T-helper 1 cell (primary cell): ENCODE data around the gene SYP.
"Not testable (repeated sequence)": the region's sequence is repeated elsewhere in the genome, so short reads cannot be mapped to it uniquely, and the experiment has no call there.

Source experiments
- DNase-seq, 5 donors: peaks; one replicate each; pipeline ENCODE4 v3.0.0-alpha.2; 2012 to 2020

The SYP gene

DNA sequence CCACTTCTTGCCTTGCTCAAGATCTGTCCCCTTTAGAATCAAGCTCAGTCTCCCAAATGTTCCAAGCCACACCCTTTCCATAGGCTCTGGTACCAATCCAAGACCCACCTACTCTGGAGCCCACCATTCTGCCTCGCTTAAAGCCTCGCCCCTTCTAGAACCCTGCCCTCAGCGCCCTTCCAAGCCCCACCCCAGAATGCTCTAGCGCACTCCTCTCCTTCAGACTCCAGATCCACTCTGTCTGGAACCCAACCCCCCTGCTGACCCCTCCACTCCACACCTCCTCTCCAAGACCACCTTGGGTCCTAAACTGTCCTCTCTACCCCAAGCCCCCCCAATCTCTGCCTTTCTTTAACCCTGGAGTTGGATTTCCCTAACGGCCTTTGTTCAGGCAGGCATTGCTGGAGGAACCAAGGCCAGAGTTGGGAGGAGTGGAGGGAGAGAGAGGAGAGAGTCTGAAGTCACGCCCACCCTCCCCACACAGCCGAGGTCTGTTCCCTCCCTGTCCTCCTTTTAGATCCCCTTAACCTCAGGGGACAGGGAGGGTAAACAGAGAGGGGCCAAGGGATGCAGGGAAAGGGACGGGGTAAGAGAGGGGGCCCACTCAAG is 11.4 kb downstream of the SYP start:
- no peak for DNase-seq

DNA sequence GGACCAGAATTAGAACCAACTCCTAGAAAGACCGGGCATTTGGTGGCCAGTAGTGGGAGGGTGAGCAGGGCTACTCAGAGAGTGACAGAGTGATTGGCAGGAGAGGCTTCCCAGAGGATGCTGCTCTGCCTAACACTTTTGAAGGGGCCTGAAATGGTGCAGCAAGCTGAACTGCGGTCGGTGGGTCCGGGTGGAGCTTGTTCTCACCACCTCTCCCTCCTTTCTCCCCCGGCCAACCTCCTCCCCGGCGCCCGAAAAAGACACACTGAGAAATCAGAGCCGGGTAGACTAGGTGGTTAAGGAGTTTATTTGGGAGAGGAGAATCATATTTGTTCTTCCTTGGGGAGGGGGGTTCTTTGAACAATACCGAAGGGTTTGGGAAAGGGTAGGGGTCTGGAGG is 12.5 kb downstream of the SYP start:
- no peak for DNase-seq

DNA sequence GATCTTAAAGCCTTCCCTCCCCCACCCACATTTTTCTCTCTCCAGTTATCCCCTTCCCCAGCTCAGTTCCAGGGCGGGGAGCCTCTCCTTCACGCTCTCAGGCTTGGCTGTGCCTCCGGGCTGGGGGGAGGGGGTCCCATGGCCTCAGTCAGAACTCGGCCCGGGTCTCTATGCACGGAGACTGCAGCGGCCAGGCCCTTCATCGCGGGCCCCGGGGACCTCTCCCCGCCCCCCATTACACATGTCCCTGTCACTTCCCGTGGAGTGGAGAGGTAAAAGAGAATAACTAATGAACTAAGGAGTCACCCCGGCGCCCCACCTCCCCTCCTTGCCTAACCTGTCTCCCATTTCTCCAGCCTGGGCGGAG is 13.0 kb downstream of the SYP start:
- DNase-seq, result no peak

DNA sequence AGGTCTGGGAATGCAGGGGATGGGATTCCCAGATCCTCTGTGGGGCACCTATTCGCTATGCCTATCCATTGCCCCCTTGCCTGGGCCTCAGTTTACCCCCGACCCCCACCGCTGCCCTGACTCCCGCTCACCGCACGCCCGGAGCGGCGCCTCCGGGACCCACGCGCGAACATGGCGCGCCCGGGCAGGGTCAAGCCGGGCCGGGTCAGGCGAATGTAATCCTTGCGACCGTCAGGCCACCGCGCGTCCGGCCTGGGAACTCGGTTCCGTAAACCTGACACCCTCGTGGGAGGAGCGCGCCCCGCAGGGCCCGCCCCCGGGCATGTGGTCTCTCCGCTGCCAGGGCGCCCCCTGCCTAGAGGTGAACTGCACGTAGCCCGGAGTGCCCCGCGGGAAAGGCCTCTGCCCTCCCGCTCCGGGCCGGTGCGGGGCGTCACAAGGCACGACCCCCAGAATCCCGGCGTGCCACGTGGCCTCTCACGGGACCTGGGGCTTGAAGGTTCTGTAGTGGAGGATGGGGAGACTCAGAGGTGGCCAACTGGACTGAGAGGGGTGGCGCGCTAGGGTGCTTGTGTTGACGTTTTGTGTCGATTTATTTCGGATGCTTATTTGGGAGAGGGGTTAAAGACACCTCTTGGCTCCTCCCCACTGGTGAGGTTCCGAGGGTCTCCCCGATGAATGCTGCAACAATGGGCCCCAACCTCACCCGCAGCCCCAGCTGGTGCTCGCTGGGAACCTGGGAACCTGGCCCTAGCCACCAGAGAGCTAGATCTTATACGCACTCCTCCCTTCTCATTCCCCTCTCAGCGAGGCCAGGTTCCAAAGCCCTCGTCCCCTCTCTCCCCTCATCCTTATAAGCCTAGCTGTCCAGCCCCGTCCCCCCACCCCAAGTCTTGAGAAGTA is 13.6 kb downstream of the SYP start, which contains the start of gene PRICKLE3:
PRICKLE3 (minus strand) TSS at position 249 of the 903 bp plus-strand sequence; CDS start at position 173, 76 bp downstream.
- peak; percentile 52 to 74 (median 67) for DNase-seq

DNA sequence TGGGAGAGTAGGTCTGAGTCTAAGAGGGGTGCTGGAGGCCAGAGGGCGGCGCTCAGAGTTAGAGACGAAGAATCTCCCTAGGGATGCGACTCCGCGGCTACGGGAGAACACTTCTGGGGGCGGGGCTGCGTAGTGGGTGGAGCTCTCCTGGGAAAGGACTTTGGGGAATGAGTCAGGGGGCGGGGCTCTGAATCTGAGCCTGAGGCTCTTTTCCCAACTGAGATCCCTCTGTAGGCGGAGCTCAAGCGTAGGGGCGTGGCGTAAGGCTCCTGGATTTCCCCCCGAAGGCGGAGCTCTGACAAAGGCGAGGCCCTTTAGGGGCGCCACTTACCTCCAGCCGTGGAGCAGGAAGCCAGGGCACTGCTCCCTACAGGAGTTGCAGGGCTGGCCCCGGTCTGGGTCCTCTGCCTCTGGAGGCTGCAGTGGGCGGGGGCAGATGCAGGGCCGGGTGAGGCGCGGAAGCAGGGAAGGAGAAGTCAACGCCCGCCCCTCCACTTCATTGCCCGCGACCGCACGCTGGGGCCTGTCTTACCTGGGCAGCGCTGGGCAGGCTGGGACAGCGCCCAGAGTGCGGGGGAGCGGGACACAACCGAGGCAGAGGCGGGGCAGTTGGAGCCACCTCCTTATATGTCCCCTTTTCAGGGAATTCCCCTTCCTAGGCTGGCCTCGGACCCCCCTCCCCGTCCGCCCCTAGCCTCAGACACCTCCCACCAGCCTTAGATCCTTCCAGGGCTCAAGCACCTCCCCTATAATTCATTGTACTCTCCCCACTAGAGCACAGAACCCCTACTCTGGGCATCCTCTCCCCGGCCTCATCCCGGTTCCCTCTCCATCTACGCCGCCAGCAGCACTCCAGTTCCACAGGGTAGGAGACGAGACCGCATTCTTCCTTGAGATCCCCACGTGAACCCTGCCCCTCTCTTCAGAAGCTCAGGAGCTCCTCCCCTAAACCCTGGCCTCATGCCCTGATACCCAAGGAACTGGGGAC is 15.4 kb downstream of the SYP start:
- DNase-seq, result peak in 3 of 5 donors; percentile 10 to 19 (median 16)

DNA sequence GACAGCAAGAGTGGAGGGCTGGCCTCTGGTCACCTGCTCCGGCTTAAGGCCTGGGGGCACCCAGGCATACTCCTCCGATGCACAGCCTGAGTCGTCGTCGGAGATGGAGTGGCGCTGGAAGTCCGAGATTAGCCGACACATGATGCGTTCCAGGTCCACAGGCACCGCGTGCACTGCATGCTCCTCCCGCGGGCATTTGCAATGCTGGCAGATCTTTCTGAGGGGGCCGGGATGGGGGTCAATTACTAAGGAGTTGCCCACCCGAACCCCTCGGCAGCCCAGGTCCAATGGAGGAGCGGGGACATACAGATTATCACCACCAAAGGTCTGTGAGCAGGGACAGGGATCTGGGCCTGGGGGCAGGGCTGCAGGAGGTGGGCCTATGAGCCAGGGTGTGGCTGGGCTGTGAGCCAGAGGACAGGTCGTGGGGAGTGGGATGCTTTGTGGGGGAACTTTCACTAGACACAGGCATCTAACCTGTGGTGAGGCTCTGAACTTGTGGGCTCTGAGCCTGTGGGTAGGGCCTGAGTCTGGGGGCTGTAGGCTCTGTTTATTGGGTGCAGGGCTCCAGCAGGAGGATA is 16.2 kb downstream of the SYP start:
- no peak for DNase-seq

DNA sequence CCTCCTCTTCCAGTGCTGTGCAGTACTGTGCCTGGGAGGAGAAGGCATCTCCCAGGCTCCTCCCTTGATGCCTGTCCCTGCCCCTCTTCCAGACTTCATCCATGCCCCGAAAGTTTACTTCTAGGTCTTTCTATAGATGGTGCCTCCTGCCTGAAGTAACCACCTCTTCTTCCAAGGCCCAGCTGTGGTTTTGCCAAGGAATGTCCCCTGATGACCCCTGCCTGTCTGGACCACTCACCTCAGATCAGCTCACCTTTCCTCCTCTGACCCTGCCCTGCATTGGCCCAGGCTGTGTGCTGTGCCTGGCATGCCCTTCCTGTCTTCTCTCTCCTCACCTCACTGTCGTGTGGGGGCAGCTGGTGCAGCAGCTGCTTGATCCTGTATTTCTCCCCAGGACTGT is 20.6 kb downstream of the SYP start:
- DNase-seq, result no peak

DNA sequence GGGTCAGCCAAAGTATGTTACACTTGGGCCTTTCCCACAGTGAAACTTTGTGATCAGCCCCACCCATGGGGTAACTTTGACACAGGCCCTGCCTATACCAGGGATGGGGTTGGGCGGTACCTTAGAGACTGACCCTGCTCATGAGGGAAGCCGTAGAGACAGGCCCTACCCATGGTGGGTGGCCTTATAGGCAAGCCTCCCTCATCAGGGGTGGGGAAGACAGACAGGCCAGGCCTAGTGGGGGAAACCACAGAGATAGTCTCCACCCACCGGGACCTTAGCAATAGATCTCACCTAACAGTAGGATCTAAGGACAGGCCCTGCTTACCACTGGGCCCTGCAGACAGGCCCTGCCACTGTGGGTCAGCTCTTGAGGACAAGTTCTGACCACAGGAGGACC is 21.5 kb downstream of the SYP start:
- DNase-seq, result no peak

DNA sequence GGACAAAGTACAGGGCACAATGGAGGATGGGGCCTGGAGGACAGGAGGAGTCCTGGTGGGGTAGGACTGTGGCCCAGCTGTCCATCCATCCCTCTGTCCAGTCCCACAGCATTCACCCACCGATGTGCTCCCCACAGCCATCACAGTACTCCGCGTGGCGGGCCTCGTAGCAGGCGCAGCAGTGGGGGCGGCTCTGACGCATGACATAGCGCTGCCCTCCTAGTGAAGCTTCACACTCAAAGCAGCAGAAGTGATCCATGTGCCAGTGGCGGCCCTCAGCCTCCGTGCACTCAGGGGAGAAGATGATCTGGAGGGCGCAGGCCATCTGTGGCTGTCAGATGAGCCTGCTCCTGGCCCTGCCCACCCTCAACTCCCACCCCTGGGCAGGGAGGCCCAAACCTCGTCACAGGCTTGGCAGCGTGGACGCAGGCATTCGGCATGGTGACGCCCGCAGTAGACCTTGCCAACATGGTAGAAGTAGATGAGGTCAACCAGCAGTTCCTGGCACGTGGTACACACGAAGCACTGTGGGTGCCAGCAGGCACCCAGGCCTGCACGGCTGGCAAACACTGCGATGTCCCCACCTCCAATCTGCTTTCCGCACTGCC is 22.0 kb downstream of the SYP start:
- no peak for DNase-seq

DNA sequence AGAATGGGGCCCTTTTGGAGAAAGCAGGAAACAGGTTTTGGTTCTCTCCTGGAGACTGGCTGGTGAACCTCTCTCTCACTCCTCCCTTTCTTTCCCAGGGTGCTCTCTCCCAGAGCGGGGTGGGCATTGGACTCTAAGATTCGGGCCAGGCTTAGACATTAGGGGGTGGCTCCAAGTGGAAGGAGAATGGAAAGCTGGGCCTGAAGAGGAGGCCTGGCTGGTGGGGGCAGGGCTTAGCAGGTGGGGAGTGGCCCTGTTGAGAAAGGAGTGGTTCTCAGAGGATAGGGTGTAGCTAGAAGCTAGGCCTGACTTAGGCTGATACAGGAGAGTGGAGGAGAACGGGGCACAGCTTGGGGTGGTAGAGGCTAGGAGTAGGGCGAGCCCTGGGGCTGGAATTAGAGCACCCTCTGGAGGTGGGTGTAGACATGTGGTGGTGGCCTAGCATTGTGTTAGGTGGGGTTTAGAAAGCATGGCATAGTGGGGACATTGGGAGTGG is 22.6 kb downstream of the SYP start:
- DNase-seq, result no peak

DNA sequence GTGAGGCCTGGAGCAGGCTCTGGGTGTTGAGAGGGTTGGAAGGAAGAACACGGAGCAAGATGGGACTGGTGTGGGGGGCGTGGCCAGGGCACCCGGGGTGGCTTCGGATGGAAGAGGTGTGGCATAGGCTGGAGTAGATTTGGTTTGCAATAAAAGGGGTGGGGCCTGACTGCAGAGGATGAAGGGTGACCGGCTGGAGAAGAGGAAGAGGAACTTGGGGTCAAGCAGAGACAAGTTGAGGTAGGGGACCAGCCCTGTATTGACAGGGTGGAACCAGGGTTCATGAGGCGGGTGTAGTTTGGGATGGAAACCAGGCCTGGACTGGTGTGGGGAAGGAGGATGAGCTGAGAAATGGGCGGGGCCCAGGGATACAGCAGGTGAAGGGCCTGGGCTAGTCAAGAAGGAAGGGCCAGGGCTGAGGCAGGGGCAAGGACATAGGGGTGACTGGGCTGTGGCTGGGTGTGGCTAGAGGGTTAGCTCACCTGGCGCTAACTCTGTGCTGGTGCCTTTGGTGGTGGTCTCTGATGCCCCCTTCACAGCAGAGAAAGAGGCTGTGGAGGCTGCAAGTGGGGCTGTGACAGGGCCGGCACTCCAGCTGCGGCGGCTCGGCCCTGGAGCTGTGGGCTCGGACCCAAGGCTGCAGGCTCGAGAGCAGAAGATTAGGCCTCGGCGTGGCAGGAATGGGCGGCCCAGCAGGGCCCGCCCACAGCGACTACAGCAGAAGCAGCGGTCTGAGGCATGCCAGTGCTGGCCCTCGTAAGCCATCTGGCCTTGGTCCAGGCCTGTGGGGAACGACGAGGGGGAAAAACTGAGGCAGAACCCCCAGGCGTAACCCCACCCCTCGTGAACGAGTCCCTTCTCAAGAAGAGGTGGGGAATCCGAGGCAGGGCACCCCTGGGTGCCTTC is 23.3 kb downstream of the SYP start:
- DNase-seq, result no peak

DNA sequence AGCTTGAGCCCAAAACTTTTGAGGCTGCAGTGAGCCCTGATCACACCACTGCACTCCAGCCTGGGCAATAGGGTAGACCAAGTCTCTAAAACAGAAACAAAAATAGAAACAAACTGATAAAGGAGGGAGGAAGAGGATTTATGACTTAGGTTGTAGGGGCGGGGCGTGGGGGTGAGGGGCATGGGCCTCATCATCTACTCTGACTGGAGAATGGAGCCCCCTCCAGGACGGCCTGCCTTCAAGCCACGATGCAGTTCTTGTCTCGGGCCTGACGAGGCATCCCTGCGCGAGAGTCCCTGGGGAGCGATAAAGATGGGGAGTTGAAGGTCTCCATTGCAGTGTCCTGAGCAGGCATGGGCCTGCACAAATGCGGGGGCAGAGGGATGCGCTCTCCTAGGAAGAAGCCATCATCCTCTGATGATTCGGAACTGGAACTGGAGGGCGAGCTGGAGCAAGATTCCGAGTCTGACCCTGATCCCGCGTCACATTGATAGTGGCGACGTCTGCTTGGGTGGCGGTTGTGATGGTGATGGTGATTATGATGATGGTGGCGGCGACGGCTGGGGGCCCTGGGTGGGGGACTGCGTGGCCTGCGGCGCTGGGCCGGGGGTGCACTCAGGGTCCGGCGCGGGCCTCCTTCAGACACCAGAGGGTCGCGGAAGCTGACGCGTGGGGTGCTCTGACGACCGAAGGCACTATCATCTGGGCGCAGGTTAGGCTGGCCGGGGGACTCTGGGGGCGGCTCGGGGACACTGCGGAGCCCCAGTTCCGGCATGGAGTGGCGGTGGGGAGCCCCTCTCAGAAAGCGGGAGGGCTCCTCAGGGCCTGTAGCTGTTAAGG is 24.3 kb downstream of the SYP start:
- no peak for DNase-seq

DNA sequence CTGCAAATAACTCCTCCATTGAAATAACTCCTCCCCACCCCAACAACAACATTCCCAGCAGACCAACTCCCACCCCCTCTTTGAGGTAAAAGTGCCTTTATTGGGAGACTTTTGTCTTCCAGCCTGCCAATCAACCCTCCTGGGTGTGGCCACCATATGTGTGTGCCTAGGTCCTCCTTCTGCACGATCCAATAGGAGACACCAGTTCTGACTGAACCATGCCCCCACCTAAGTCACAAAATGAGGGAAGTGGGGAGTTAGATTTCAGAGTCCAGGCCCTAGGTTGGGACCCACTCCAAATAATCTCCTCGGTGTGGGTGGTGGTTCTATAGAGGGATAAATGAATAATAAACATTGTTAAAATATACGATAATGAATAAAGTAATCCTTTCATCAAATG is 25.3 kb downstream of the SYP start:
- DNase-seq, result no peak

DNA sequence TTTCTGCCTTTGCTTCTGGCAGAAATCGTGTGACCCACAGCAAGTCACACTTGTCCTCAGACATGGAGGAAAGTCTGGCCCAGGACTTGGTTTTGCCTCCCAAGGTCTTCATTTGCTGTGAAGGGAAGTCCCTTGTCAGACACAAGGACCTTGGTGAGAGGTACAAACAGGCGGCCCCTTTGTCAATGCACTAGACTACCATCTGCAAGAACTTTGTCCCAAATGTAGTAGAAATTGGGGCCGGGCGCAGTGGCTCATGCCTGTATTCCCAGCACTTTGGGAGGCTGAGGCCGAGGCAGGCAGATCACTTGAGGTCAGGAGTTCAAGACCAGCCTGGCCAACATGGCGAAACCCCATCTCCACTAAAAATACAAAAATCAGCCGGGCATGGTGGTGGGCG is 26.4 kb downstream of the SYP start:
- not testable (repeated sequence) for DNase-seq

DNA sequence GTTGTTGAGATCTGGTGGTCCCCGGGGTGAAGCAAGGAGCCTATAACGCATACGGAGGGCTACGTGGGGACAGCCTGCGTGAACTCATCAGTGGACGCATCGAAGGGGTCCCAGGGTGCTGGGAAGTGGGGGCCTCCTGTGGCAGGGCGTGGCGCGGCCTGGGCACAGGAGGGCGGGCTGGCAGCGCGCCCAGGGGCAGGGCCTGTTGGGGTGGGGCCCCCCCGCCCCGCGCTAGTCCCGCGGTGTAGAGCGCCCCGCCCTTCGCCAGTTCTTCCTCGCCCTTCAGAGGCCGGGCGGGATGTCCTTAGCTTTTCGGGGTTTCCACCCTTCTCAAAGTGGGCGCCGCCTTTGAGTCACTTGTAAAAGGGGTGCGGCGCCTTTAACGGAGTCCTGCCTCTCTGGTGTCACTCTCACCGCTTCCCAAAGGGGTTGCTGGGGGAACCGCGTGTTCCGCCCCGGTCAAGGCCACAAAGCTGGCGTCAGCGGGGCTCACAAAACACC is 27.7 kb downstream of the SYP start:
- DNase-seq, result peak; percentile 39 to 86 (median 45)

DNA sequence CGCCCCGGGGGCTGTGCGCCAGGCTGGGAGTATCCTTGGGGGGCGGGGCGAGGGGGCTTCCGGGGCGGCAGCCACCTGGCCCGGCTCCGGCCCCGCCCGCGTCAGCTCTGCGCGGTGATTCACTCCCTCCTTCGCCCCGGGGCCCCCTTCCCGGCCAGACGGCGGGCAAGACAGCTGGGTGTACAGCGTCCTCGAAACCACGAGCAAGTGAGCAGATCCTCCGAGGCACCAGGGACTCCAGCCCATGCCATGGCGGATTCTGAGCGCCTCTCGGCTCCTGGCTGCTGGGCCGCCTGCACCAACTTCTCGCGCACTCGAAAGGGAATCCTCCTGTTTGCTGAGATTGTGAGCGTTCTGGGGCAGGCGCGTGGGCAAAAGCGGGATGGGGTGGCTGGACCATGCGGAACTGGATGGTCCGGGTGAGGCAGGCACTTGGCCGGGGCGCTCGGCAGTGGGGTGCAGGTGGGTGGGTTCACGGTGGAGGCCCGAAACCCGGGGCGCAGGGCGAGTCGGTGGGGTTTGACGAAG is 28.2 kb downstream of the SYP start, which contains the start of gene PLP2:
PLP2 (plus strand) TSS at position 147 of the 528 bp plus-strand sequence; CDS start at position 250, 103 bp downstream.
- peak; percentile 47 to 73 (median 59) for DNase-seq

DNA sequence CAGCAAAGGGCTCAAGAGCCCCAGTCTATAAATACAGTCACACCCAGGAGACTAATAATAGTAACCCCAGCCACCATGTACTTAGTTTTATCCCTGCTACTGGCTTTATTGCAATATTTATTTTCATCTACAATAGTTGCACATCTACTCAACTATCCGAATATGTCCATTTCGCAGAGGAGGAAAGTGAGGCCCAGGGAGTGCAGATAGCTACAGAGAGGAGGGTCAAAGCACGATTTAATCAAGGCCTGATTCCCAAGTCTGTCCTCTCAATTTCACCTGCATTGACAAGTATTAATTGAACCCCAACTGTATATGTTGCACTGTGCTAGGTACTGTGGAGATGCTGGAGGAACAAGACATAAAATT is 32.3 kb downstream of the SYP start:
- no peak for DNase-seq

DNA sequence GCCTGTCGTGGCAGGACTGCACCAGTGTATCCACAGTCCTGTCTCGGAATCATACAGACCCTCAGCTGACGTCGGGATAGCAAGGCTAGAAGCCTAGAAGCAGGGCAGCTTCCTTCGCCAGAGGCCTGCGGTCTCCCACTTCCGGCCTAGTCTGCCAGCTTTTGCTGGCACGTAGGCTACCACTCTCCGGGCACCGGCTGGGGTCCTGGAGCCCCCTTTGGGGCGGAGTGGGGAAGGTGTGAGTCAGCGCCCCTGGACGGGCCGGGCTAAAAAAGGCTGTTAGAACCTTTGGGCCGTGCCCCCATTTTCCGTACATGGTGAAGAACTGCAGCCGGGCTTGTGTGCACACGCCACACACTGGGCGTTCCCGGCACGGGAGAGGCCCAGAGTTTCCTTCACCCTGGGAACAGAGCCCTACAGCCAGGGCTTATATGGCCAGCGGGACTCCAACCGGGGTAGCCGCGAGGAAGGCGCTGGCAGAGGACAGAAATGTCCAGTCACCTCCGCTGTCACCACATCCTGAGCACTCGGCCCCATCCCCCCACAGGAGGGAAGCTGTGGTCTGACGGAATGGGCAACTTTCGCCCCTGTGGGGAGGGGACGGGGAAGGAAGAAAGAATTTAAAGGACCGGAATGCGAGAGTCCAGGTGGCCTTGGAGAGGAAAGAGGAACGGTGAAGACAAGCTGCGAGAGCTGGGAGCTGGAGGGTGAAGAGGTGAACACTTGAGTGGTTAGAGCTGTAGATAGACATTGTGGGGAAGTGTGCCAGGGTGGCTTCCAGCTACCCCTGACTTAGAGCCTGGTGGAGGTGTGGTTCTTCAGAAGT is 32.9 kb downstream of the SYP start:
- peak; percentile 45 to 81 (median 53) for DNase-seq
